Measurements from ENCODE around the gene HUNK.

GRCh38 chr21:31860851-31861250 is 12.0 kb upstream of the HUNK start:
- TF ChIP-seq CTCF (IDR thresholded peaks at IDR 0.05; ENCODE audit: low read length) (no peak), EZH2 (optimal IDR thresholded peaks at IDR 0.05; ENCODE audit: low read depth, low read length) (no peak), EZH2phosphoT487 (IDR thresholded peaks at IDR 0.05; ENCODE audit: low read length) (no peak)

Measured in MM.1S (cell line).